Lower lobe of right lung (tissue), 2 donors: ENCODE results near the gene MRC1. TPM values are rescaled to one million over a fixed set of nuclear protein-coding genes. Genes with fewer than 3 reads are reported as not detected.

Experiments
- ATAC-seq, 2 donors: fragments of 200-7000 bp; cut with Tn5 transposase; one replicate each; pipeline ENCODE4 v1.9.1; 2020 to 2022; ENCODE audit warnings: mild to moderate bottlenecking in 2 of 2, moderate library complexity in 2 of 2
- DNase-seq: peaks from one replicate; pipeline ENCODE4 v3.0.0-alpha.2; 2020
- H3K27ac ChIP-seq: fragments of 200-600 bp; one replicate; pipeline ENCODE4 v1.8.0; 2022
- H3K27me3 ChIP-seq: fragments of 200-600 bp; one replicate; pipeline ENCODE4 v1.8.0; 2022; ENCODE audit warnings: low read depth
- H3K36me3 ChIP-seq: fragments of 200-600 bp; one replicate; pipeline ENCODE4 v1.8.0; 2022; ENCODE audit warnings: mild to moderate bottlenecking
- H3K4me1 ChIP-seq: fragments of 200-600 bp; one replicate; pipeline ENCODE4 v1.8.0; 2022
- H3K4me3 ChIP-seq: fragments of 200-600 bp; one replicate; pipeline ENCODE4 v1.8.0; 2022; ENCODE audit warnings: mild to moderate bottlenecking
- H3K9me3 ChIP-seq: fragments of 200-600 bp; one replicate; pipeline ENCODE4 v1.8.0; 2022
- intact Hi-C: fragments of 100-400 bp; cut with DNase I; formaldehyde crosslinking; loops from one replicate; pipeline ENCODE4 v1.11.0; 2022
- total RNA-seq: library from RNA; stranded (reverse); fragmentation: NEBNext Ultra II Directional; extraction: Animal tissue kit (Norgen Biotek cat#: 25700); gene quantifications from one replicate; pipeline ENCODE4 v1.2.1, GENCODE V29; 2021
- TF ChIP-seq, protein P1 (sequence below): fragments of 200-600 bp; IDR thresholded peaks from one replicate; pipeline ENCODE4 v1.8.0; 2022; ENCODE audit warnings: antibody characterized with exemption, mild to moderate bottlenecking
- donor health status: DM: no; HTN: yes; CAD: no; lungs with severe emphysema.

Gene MRC1
- total RNA-seq, 1 donor from 2014 or later, result 529 TPM

DNA sequence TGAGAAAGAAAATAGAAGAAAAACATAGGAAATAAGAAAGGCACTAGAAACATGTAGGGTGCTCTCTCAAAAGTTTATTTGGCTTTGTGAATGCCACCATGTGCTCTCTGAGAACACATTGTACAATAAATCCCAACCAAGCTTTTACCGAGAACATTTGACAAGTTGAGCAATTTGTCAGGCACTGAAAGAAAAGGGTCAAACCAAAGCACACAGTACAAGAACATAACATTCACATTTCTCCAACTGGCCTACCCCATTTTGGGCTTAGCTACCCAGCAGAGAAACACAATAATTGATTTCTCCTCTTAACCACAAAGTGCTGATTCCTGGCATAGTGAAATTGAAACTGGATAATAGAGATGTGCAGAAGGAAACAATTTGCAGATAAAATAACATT lies 73.4 kb downstream of the MRC1 start:
- Histone ChIP-seq H3K36me3 (peaks cover 28% of the 10 kb centered on the region), H3K4me1 (no peaks in the 10 kb centered on the region), H3K27me3 (no peaks in the 10 kb centered on the region), H3K9me3 (no peaks in the 10 kb centered on the region), H3K27ac (no peak overlapping the region), H3K4me3 (no peak overlapping the region)
- DNase-seq (no peak), ATAC-seq (peak in 1 of 2 donors; percentile 46)
- TF ChIP-seq, protein P1, sequence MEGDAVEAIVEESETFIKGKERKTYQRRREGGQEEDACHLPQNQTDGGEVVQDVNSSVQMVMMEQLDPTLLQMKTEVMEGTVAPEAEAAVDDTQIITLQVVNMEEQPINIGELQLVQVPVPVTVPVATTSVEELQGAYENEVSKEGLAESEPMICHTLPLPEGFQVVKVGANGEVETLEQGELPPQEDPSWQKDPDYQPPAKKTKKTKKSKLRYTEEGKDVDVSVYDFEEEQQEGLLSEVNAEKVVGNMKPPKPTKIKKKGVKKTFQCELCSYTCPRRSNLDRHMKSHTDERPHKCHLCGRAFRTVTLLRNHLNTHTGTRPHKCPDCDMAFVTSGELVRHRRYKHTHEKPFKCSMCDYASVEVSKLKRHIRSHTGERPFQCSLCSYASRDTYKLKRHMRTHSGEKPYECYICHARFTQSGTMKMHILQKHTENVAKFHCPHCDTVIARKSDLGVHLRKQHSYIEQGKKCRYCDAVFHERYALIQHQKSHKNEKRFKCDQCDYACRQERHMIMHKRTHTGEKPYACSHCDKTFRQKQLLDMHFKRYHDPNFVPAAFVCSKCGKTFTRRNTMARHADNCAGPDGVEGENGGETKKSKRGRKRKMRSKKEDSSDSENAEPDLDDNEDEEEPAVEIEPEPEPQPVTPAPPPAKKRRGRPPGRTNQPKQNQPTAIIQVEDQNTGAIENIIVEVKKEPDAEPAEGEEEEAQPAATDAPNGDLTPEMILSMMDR, result no peak
- intact Hi-C loops, result no loop called here

DNA sequence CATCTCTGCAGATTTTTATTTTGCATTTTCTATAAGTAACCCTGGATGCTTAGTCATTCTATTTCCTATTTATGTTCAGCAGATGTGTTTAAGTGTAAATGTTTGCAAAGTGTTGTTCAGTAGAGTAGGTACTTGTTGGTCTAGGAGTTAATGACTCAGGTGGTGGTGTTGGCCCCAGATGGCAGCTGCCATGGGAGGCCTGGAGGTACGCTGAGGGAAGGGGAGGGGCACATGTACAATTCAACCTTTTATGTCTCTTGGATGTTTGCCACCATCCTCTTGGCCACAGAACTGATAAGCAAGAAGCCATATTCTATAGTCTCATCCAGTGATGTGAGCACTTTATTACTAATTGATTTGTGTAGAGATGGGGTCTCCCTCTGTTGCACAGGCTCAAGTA lies 74.5 kb downstream of the MRC1 start:
- peaks cover 22% of the 10 kb centered on the region for H3K36me3 ChIP-seq
- intact Hi-C loops, result no loop called here
- H3K27me3 ChIP-seq, result no peaks in the 10 kb centered on the region
- DNase-seq (no peak), ATAC-seq (no peak)
- no peaks in the 10 kb centered on the region for H3K4me1 ChIP-seq
- TF ChIP-seq, protein P1, result no peak
- no peaks in the 10 kb centered on the region for H3K9me3 ChIP-seq
- H3K4me3 ChIP-seq, result no peak overlapping the region
- no peak overlapping the region for H3K27ac ChIP-seq

DNA sequence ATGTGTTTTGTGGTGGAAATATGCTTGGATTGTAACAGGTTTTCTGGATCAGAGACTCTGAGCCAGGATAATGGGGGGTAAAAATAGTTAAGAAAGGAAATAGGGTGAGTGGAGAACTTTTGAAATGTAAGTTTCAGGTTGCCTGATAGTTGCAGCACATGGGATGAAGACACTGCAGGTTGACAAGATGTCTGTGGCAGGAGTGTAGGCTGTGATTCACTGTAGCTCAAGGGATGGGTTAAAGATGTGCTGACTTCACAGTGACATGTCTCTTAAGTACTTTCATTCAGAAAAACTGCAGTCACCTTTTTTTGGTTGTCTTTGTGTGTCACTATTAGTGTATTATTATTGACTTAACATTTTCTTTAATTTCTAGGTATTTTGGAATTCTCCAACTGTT lies 79.0 kb downstream of the MRC1 start:
- Histone ChIP-seq H3K4me1 (no peaks in the 10 kb centered on the region), H3K27ac (no peak overlapping the region), H3K36me3 (peaks cover 11% of the 10 kb centered on the region), H3K27me3 (no peaks in the 10 kb centered on the region), H3K4me3 (no peak overlapping the region), H3K9me3 (no peaks in the 10 kb centered on the region)
- peak in 1 of 2 donors; percentile 9 for ATAC-seq
- intact Hi-C loops, result no loop called here
- TF ChIP-seq, protein P1, result no peak
- no peak for DNase-seq

DNA sequence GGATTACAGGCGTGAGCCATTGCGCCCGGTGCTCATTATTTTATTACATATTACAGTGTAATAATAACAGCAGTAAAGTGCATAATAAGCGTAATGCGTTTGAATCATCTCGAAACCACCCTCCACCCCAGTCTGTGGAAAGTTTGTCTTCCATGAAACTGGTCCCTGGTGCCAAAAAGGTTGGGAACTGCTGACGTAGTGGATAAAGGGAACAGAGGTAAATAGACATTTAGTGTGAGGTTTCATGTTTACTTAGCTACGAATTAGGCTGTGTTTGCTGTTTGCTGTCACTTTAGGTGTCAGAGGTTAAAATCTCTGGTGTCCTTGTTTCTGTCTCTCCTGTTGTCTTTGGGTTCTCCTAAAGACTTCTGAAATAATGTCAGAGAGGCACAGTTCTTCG lies 82.3 kb downstream of the MRC1 start:
- H3K36me3 ChIP-seq, result no peaks in the 10 kb centered on the region
- ATAC-seq, result no peak
- no peaks in the 10 kb centered on the region for H3K4me1 ChIP-seq
- TF ChIP-seq, protein P1, result no peak
- H3K27me3 ChIP-seq, result no peaks in the 10 kb centered on the region
- DNase-seq, result no peak
- intact Hi-C loops, result no loop called here
- H3K27ac ChIP-seq, result no peak overlapping the region
- H3K4me3 ChIP-seq, result no peak overlapping the region
- no peaks in the 10 kb centered on the region for H3K9me3 ChIP-seq

DNA sequence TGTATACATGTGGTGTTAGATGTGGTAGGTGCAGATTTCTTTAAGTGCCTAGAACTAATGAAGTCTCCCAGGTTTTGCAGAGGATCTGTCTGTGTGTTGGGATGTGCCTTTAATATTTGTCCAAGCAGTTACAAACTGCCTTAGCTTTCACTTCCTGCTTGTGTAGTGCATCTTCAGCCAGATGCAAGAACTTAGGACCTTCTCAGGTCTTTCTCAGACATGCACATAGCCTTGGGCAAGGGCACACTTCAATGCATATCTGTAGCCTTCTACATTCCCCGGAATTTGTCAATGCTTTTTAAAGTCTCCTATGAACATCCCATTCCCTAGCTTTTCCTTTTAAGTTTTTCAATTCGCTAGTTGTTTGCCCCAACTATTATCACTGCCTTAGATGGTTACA lies 95.4 kb downstream of the MRC1 start:
- DNase-seq, result no peak
- no peak for ATAC-seq
- TF ChIP-seq, protein P1, result no peak
- no peak overlapping the region for H3K27ac ChIP-seq
- intact Hi-C loops, result no loop called here
- H3K4me1 ChIP-seq, result no peaks in the 10 kb centered on the region
- H3K27me3 ChIP-seq, result no peaks in the 10 kb centered on the region
- peaks cover 5% of the 10 kb centered on the region for H3K36me3 ChIP-seq
- no peak overlapping the region for H3K4me3 ChIP-seq
- no peaks in the 10 kb centered on the region for H3K9me3 ChIP-seq

DNA sequence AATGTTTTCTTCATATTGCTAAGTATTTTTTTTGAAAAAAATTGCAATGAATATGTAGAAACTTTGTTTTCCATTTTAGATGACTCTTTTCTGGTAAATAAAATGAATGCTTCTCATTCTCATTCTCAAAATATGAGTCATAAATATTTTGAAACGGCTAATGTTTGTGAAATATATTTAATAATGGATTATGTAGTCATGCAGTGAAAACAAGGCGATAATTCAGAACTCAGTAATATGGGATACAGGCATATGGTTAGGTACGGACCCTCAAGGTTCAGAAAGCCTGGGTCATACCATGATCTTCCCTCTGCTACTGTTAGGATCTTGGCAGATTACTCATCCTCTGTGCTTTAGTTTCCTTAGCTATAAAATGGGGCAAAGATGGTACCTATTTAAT lies 96.3 kb downstream of the MRC1 start:
- ATAC-seq, result no peak
- DNase-seq, result no peak
- Histone ChIP-seq H3K27me3 (no peaks in the 10 kb centered on the region), H3K36me3 (peaks cover 5% of the 10 kb centered on the region), H3K27ac (no peak overlapping the region), H3K9me3 (no peaks in the 10 kb centered on the region), H3K4me1 (no peaks in the 10 kb centered on the region), H3K4me3 (no peak overlapping the region)
- intact Hi-C loops, result no loop called here
- TF ChIP-seq, protein P1, result no peak
